KMS-11 (cell line): ENCODE measurements around the gene DNAJB12.
"Not testable (repeated sequence)": the region's sequence is repeated elsewhere in the genome, so short reads cannot be mapped to it uniquely, and the experiment has no call there.

ENCODE experiments used
- H2AFZ ChIP-seq: fragments of 200-600 bp; sonication (generic); 2 replicates; pipeline ENCODE4 v1.6.1; 2016; ENCODE audit warnings: antibody characterized with exemption, mixed run types, low read depth
- H3K27ac ChIP-seq: fragments of 200-600 bp; sonication (generic); 2 replicates; pipeline ENCODE4 v1.6.1; 2016; ENCODE audit warnings: mild to moderate bottlenecking, mixed run types
- H3K27me3 ChIP-seq: fragments of 200-600 bp; sonication (generic); 2 replicates; pipeline ENCODE4 v1.6.1; 2017; ENCODE audit warnings: mild to moderate bottlenecking, low read depth, mixed run types, moderate library complexity; ENCODE audit not compliant: insufficient read depth
- H3K36me3 ChIP-seq: fragments of 200-600 bp; sonication (generic); 2 replicates; pipeline ENCODE4 v1.6.1; 2017; ENCODE audit warnings: mild to moderate bottlenecking, mixed run types; ENCODE audit not compliant: insufficient read depth
- H3K4me1 ChIP-seq: fragments of 200-600 bp; sonication (generic); 2 replicates; pipeline ENCODE4 v1.6.1; 2016; ENCODE audit warnings: mild to moderate bottlenecking, low read depth, mixed run types; ENCODE audit not compliant: poor library complexity, severe bottlenecking
- H3K4me2 ChIP-seq: fragments of 200-600 bp; sonication (generic); 2 replicates; pipeline ENCODE4 v1.7.0; 2016; ENCODE audit warnings: mild to moderate bottlenecking, mixed run types
- H3K4me3 ChIP-seq: fragments of 200-600 bp; sonication (generic); IDR thresholded peaks from 2 replicates; pipeline ENCODE4 v1.6.1; 2017; ENCODE audit warnings: low read depth, low read length, mixed read lengths; ENCODE audit not compliant: insufficient read depth
- H3K79me2 ChIP-seq: fragments of 200-600 bp; sonication (generic); 2 replicates; pipeline ENCODE4 v1.6.1; 2016; ENCODE audit warnings: low read depth, mixed run types; ENCODE audit not compliant: insufficient read depth
- H3K9ac ChIP-seq: fragments of 200-600 bp; sonication (generic); 2 replicates; pipeline ENCODE4 v1.6.1; 2016; ENCODE audit warnings: mild to moderate bottlenecking, mixed run types
- H4K20me1 ChIP-seq: fragments of 200-600 bp; sonication (generic); 2 replicates; pipeline ENCODE4 v1.6.1; 2016; ENCODE audit warnings: mild to moderate bottlenecking, mixed run types; ENCODE audit not compliant: insufficient read depth
- CTCF ChIP-seq: fragments of 200-600 bp; sonication (generic); conservative IDR thresholded peaks from 2 replicates; pipeline ENCODE4 v1.6.1; 2017; ENCODE audit warnings: low read depth, mild to moderate bottlenecking, antibody characterized with exemption, low read length, moderate library complexity, mixed read lengths

Gene DNAJB12

DNA sequence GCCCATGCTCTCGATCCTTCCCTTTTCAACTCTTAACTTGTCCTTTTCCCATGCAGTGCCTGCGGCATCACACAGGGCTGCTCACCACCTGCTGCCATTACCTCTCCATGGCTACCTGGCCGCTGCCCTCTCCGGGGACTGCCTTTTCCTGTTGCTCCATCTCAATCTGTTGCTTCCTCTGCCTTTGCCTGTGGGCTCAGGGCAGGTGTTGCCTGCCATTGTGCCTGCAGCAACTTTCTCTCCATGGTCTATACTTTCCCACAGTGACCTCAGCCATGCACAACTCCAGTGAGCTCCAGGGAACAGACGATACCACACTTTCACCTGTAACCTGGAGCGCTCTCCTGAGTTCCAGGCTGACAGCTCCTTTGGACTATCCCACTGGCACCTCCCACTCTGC, 3.2 kb downstream of the DNAJB12 start:
- H3K27me3 ChIP-seq: no peaks in the 10 kb centered on the region
- no peaks in the 10 kb centered on the region for H4K20me1 ChIP-seq
- peaks cover 6% of the 10 kb centered on the region for H3K4me1 ChIP-seq
- TF ChIP-seq CTCF: no peak
- no peaks in the 10 kb centered on the region for H3K36me3 ChIP-seq
- H3K9ac ChIP-seq: no peak overlapping the region
- H2AFZ ChIP-seq: no peak overlapping the region
- H3K4me2 ChIP-seq: no peak overlapping the region
- H3K79me2 ChIP-seq: peaks cover 11% of the 10 kb centered on the region; the same call in 1 of the 2 replicates
- no peak overlapping the region for H3K27ac ChIP-seq
- H3K4me3 ChIP-seq: no peak overlapping the region

DNA sequence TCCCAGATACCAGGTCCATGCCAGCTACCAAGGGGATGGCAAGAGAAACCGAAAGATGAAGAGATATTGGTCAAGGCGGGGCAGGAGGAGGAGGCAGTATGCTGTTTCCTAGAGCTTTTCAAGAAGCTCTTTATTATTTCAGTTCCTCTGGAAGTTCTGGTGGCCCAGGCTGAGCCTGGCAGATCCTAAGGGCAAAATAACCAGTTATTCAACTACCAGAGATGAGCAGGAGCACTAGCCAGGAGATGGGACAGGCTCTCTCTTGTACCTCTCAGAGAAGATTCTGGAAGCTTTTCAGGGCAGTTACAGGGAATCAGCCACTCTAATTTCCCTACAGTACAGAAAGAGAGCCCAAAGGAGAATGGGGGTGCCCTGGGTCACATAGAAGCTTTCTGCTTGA, 5.3 kb downstream of the DNAJB12 start:
- H4K20me1 ChIP-seq: no peaks in the 10 kb centered on the region
- H3K27me3 ChIP-seq: no peaks in the 10 kb centered on the region

DNA sequence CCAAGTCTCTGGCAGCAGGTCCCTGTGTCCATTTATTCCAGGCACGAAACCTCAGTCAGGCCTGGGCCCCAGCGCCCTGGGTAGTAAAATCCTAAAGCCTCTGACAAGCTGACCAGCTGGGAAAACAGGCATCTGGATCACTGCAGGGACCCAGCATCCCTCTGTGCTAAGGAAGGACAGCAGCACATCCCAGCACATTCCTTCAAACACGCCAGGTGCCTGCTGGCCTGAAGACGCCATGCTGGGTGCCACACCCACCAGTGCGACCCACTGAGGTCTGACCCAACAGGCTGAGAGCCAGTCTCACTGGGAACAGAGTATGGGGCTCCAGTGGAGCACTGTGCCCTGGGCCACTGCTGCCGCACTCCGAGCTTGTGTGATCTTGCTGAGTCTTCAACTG, 6.4 kb downstream of the DNAJB12 start:
- no peak overlapping the region for H2AFZ ChIP-seq
- H3K4me3 ChIP-seq: no peak overlapping the region
- no peak overlapping the region for H3K9ac ChIP-seq
- H3K4me1 ChIP-seq: peaks cover 4% of the 10 kb centered on the region
- no peaks in the 10 kb centered on the region for H4K20me1 ChIP-seq
- no peaks in the 10 kb centered on the region for H3K27me3 ChIP-seq
- no peak overlapping the region for H3K4me2 ChIP-seq
- H3K27ac ChIP-seq: no peak overlapping the region
- H3K36me3 ChIP-seq: no peaks in the 10 kb centered on the region
- no peak for TF ChIP-seq CTCF
- peaks cover 4% of the 10 kb centered on the region; the same call in 1 of the 2 replicates for H3K79me2 ChIP-seq

More for the DNA sequence above, 5.3 kb downstream of the DNAJB12 start:
- Histone ChIP-seq H3K36me3 (no peaks in the 10 kb centered on the region), H3K9ac (no peak overlapping the region), H3K27ac (no peak overlapping the region), H3K79me2 (peaks cover 11% of the 10 kb centered on the region; the same call in 1 of the 2 replicates), H3K4me2 (no peak overlapping the region), H3K4me3 (no peak overlapping the region), H3K4me1 (peaks cover 6% of the 10 kb centered on the region), H2AFZ (no peak overlapping the region)
- no peak for TF ChIP-seq CTCF

- not testable (repeated sequence) for H4K20me1 ChIP-seq, H3K9ac ChIP-seq, H3K4me3 ChIP-seq, H3K79me2 ChIP-seq, H3K4me1 ChIP-seq, H3K27ac ChIP-seq, H3K4me2 ChIP-seq, H3K36me3 ChIP-seq, H3K27me3 ChIP-seq, H2AFZ ChIP-seq
Observed at GRCh38 chr10:72346117-72346516, 8.6 kb downstream of the DNAJB12 start.

DNA sequence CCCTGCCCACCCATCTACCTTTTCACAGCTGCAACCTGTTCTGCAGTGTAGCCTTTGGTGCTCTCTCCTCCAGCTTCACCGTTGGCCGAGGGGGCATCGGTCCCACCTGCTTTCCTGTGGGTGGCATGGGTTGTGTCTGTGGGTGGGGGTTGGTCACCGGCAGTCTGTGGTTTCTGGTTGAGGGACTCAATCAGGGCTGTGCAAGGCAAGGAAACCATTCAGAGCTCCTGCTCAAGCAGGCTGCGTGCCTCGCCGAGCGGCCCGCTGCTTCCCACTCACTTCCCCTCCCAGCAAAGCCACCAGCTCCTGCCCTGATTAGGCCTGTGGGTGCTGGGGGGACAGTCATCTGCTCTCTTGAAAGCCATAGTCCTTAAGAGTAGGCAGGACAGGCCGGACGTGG, 9.8 kb downstream of the DNAJB12 start:
- no peaks in the 10 kb centered on the region for H3K36me3 ChIP-seq
- H3K27ac ChIP-seq: no peak overlapping the region
- H3K27me3 ChIP-seq: no peaks in the 10 kb centered on the region
- no peak overlapping the region for H3K9ac ChIP-seq
- H2AFZ ChIP-seq: no peak overlapping the region
- H3K4me1 ChIP-seq: peaks cover 5% of the 10 kb centered on the region
- TF ChIP-seq CTCF: no peak
- H3K4me3 ChIP-seq: no peak overlapping the region
- H3K79me2 ChIP-seq: no peaks in the 10 kb centered on the region
- no peaks in the 10 kb centered on the region for H4K20me1 ChIP-seq
- H3K4me2 ChIP-seq: no peak overlapping the region
